Measurements from ENCODE around the gene SETD6. TPM values are rescaled to one million over a fixed set of nuclear protein-coding genes. Genes with fewer than 3 reads are reported as not detected.

Gene SETD6
- total RNA-seq, 2 experiments from 2014 or later, result 25.2 to 26.5 TPM

DNA sequence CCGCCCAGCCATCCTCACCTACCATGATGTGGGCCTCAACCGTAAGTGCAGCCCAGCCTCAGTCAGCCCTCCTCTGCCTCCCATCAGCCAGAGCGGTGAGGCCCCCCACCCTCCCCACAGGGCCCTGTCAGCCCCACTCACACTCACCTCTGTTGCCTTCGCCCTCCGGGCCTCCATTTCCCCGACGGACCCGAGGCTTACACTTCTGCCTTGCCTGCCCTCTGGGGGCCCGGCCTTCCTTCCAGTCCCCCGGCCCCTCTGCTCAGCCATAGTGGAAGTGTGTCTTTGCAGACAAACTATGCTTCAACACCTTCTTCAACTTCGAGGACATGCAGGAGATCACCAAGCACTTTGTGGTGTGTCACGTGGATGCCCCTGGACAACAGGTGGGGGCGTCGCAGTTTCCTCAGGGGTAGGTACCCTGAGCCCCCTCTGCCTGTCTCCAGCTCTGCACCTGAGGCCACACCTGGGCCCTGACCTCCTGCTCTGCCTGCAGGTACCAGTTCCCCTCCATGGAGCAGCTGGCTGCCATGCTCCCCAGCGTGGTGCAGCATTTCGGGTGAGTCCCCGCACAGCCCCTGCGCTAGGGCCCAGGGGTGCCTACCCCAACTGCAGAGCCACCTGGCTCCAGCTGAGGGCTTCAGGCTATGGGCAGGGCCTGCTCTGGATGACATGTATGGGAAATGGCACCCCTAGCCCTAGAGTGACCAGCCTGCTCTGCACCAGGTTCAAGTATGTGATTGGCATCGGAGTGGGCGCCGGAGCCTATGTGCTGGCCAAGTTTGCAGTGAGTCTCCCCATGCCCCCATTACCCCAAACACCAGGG is 11.2 kb upstream of the SETD6 start:
- ChIA-PET POLR2A (no interaction called here), CTCF (no interaction called here)

DNA sequence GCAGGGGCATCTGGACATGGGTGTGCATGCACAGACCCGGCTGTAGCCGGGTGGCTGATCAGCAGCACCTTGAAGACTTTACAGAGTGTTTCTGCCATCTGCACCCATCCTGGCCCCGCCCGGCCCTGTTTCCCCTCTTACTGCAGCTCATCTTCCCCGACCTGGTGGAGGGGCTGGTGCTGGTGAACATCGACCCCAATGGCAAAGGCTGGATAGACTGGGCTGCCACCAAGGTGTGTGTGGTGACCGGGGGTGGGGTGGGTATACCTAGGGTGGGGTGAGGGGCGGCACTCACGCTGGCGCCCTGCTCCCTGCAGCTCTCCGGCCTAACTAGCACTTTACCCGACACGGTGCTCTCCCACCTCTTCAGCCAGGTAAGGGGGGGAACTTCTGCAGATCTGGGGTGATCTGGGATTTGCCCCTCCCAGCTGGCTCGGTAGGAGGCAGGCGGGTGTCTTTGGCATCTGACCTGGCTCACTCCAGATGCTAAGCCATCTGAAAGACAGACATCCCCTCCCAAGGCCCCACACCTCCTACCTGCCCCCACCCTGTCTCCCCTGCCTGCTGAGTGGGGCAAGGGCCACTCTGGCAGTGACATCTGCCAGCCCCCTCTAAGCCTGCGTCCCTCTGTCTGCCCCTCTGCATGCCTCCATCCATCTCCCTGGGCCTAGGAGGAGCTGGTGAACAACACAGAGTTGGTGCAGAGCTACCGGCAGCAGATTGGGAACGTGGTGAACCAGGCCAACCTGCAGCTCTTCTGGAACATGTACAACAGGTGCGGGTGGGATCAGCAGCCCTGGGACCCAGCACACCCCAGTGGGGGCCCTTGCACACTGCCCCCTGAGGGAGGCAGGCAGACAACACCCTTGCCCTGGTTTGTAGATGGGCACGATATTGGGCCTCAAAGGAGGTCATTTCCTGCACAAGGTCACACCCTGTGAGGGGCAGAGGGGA is 8.8 kb upstream of the SETD6 start:
- ChIA-PET POLR2A (no interaction called here), CTCF (interaction anchor here (0.7 kb wide), 1 partner anchor 121 kb away, joined by 3 read pairs; no protein-coding TSS in a partner anchor)

- ChIA-PET CTCF (no interaction called here), POLR2A (no interaction called here)
These were observed 7.9 kb upstream of the SETD6 start for GRCh38 chr16:58507195-58507962.

GRCh38 chr16:58507963-58508670 is 7.2 kb upstream of the SETD6 start:
- CTCF ChIA-PET, result no interaction called here
- POLR2A ChIA-PET, result no interaction called here

GRCh38 chr16:58508671-58509251 is 6.6 kb upstream of the SETD6 start:
- ChIA-PET POLR2A (no interaction called here), CTCF (interaction anchor here (2.3 kb wide), 1 partner anchor 248 kb away, joined by 9 read pairs; no protein-coding TSS in a partner anchor)

DNA sequence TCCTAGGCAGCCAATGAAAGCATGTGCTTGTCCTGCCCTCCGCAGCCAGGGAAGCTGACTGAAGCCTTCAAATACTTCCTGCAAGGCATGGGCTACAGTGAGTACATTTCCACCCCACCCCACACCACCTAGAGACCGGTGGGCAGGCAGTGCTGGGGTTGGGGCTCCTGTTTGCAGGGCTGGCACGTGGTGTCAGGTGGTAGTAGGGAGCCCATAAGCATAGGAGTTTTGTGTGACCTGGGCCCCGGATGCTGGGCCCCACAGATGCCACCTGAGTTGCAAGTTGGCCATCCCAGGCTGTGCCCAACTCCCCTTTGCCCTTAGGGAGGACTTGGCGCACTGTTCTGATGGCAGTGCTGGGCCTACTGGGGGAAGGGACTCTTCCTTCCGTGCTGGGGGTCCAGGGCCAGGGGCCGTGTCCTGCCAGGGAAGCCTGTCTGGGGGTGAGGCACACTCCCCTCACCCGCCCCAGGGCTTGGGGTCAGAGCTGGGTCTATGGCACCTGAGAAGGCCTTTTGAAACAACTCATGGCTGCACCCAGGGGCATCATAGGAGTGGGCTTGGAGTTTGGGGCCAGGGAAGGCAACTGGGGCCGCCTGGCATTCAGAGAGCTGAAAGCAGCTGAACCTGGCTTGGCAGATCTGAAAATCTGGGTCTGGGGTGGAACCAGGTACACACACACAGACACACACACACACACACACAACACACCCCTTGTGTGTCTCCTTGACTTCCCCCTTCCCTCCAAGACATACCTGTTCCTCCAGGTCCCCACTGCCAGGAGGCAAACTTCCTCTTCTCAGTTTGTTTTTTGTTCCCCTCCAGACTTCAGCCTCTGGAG is 5.8 kb upstream of the SETD6 start:
- ChIA-PET CTCF (interaction anchor here (2.3 kb wide), 1 partner anchor 247 kb away, joined by 9 read pairs; no protein-coding TSS in a partner anchor), POLR2A (no interaction called here)

GRCh38 chr16:58510097-58510775 is 5.1 kb upstream of the SETD6 start:
- POLR2A ChIA-PET, result no interaction called here

GRCh38 chr16:58510776-58511628 is 4.3 kb upstream of the SETD6 start:
- POLR2A ChIA-PET, result no interaction called here
- CTCF ChIA-PET, result interaction anchor here (1.4 to 3.8 kb wide), 4 partner anchors 9 to 245 kb away, joined by 4 to 16 read pairs (median 7); partner anchors contain the start of gene NDRG4

More at GRCh38 chr16:58510097-58510775, 5.1 kb upstream of the SETD6 start:
- CTCF ChIA-PET, result interaction anchor here (1.9 to 3.8 kb wide), 3 partner anchors 10 to 246 kb away, joined by 5 to 16 read pairs (median 9); partner anchors contain the start of gene NDRG4

DNA sequence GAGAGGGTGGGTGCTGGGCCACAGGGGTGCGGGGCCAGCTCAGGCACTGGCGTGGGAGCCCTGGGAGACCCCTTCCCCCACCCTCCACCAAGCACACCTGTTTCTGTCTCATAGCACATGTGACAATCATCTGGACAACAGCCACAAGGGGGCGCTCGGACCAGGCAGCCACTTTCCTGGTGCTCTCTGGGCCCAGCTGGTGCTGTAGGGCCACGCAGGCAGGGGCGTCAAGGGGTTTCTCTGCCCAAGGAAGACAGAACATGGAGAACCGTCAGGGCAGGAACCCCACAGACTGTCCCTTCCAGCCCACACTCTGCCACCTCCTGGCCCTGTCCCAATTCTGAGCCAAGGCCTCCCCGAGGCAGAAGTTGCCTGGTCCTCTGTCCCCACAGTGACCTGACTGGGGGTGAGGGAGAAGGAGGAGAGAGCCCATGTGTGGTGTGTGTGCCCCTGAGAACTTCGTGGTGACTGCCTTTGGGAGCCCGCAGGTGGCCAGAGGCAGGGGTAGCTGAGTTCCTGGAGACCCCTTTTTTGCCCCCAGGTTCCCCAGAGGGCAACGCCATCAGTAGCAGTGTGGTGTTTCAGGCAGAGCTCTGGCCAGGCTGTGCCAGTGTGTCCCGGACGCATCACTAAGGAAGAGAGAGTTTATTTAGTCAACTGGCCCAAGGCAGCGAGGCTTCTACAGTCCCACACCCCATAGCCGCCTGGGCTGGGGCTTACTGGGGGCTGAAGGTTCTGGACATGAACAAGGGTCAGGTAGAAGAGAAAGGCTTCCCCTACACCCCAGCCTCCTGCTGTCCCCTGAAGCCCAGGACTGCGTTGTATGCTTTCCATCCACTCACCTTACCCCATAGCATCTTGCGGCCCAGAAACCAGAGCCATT is 3.1 kb upstream of the SETD6 start:
- CTCF ChIA-PET, result interaction anchor here (0.6 to 3.8 kb wide), 6 partner anchors 8 to 244 kb away, joined by 3 to 16 read pairs (median 4); partner anchors contain the start of gene NDRG4
- POLR2A ChIA-PET, result no interaction called here

DNA sequence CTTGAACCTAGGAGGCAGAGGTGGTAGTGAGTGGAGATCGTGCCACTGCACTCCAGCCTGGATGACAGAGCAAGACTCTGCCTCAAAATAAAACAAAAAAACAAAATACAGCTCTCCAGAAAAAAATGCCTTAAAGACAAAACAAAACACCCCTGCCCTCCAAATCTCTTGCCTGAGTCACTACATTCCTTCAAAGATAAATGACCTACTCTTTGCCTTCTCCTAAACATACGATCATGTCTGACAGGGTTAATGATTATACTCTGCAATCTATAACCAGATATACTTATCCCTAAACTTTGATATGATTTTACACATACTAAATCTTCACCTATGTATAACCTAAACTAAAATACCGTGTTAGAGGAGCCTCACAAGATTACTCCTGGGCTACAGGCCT is 1.4 kb upstream of the SETD6 start:
- ChIA-PET POLR2A (no interaction called here), CTCF (interaction anchor here (2.5 to 3.8 kb wide), 2 partner anchors 14 to 242 kb away, joined by 7 to 16 read pairs; partner anchors contain the start of gene NDRG4)

DNA sequence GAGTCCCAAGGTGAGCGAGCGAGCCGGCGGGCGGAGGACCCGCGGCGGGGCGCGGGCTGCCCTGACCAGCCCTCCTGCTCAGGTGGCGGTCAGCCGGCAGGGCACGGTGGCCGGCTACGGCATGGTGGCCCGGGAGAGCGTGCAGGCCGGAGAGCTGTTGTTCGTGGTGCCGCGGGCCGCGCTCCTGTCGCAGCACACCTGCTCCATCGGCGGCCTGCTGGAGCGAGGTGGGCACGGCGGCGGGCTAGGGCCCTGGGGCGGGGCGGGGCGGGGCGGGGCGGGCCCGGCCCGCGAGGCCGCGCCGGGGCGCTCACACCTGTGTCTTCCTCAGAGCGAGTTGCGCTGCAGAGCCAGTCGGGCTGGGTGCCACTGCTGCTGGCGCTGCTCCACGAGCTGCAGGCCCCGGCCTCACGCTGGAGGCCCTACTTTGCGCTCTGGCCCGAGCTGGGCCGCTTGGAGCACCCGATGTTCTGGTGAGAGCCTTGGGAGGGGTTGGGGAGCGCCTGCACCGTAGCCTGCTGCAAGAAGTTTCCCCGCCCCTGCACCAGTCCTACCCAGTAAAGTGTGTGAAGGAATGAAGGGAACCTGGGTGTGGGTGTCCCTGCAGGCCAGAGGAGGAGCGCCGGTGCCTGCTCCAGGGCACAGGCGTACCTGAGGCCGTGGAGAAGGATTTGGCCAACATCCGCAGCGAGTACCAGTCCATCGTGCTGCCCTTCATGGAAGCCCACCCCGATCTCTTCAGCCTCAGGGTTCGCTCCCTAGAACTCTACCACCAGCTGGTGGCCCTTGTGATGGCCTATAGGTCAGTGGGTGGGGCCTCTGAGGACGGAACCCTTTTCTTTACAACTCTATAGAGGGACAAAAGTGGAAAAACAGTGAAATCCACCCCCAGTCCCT is 802 bp downstream of the SETD6 start:
- ChIA-PET POLR2A (interaction anchor here (1.0 to 2.0 kb wide), 2 partner anchors 13 to 113 kb away, joined by 7 to 8 read pairs; partner anchors contain the start of gene CNOT1), CTCF (interaction anchor here (1.1 to 1.5 kb wide), 2 partner anchors 179 to 240 kb away, joined by 3 read pairs; no protein-coding TSS in a partner anchor)

DNA sequence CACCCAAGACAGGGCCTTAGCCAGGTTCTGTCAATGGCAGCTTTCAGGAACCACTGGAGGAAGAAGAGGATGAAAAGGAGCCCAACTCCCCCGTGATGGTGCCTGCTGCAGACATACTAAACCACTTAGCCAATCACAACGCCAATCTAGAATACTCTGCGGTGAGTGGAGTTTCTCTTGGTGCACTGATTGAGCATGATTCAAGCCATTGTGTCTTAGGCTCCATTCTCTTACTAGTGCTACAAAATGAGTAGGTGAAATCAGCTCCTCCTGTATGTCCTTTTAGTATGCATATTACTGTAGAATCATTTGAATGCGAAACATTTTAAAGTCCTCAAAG is 1.4 kb downstream of the SETD6 start:
- CTCF ChIA-PET, result interaction anchor here (0.5 to 2.1 kb wide), 4 partner anchors 13 to 239 kb away, joined by 3 to 5 read pairs (median 3); partner anchors contain the start of gene GOT2
- POLR2A ChIA-PET, result interaction anchor here (2.0 kb wide), 1 partner anchor 112 kb away, joined by 8 read pairs; the partner anchor contains the start of gene CNOT1

DNA sequence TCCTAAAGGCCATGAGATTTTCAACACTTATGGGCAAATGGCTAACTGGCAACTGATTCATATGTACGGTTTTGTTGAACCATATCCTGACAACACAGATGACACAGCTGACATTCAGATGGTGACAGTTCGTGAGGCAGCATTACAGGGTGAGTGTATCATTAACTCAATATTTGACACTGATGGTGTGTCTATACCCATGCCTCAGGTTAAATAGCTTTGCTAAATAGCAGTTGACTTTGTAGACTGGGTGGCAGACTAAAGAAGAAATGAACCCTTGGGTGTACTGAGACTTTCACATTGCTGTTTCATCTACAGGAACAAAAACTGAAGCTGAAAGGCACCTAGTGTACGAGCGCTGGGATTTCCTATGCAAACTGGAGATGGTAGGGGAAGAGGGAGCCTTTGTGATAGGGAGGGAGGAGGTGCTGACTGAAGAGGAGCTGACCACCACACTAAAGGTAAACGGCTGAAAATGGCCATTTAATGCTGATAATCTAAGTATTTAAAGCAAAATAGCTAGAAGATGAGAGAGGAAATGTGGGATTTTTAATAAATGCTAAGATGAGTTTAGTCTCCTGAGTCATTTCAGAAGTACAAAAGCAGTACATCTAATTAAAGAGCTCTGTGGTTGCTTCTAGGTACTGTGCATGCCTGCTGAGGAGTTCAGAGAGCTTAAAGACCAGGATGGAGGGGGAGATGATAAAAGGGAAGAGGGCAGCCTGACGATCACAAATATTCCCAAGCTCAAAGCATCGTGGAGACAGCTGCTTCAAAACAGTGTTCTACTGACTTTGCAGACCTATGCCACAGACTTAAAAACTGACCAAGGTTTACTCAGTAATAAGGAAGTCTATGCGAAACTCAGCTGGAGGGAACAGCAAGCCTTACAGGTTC is 3.0 kb downstream of the SETD6 start:
- POLR2A ChIA-PET, result no interaction called here
- CTCF ChIA-PET, result interaction anchor here (2.1 kb wide), 1 partner anchor 215 kb away, joined by 5 read pairs; the partner anchor contains the start of gene GOT2

All from activated CD8-positive, alpha-beta memory T cell treated with anti-CD3 and anti-CD28 coated beads for 36 hours (primary cell).